Measurements from ENCODE around the gene NANOGP8.

DNA sequence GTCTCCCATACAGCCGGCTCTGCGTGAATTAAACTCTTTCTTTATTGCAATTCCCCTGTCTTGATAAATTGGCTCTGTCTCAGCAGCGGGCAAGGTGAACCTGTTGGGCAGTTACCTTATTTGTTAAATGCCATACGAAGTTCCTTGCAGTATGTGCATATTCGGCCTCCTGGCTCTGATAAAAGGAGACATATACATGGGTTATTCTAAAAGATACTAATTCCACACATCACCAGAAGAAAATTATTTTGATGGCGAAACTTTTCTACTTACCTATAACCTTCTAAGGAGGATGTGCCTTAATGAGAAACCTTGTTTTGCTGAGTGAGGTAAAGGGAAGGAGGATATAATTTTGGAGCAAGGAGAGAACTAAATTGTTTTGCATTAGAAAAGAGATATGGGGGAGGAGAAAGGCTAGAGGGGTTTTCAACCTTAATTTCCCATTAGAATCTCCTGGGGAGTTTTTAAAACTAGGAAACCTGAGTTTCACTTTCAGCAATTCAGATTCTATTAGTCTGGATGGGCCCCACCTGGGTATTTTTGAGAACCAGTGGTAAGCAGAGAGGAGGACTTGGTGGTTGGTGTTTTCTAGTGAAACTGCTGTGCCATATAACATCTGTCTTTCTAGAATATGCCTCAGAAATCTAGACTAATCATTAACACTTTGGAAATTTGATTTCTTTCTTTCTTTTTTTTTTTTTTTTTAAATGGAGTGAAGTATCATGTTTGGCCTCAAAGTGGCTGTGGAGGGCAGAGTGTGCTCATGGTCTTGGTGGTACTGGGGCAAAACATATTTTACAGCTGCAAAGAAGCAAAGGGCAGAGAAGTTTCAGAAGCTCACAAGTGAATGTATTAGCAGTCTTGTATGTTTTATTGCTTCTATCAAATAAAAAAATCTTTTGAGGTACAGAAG is 23.0 kb downstream of the NANOGP8 start:
- TF ChIP-seq, protein P1, sequence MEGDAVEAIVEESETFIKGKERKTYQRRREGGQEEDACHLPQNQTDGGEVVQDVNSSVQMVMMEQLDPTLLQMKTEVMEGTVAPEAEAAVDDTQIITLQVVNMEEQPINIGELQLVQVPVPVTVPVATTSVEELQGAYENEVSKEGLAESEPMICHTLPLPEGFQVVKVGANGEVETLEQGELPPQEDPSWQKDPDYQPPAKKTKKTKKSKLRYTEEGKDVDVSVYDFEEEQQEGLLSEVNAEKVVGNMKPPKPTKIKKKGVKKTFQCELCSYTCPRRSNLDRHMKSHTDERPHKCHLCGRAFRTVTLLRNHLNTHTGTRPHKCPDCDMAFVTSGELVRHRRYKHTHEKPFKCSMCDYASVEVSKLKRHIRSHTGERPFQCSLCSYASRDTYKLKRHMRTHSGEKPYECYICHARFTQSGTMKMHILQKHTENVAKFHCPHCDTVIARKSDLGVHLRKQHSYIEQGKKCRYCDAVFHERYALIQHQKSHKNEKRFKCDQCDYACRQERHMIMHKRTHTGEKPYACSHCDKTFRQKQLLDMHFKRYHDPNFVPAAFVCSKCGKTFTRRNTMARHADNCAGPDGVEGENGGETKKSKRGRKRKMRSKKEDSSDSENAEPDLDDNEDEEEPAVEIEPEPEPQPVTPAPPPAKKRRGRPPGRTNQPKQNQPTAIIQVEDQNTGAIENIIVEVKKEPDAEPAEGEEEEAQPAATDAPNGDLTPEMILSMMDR (IDR thresholded peaks at IDR 0.05; ENCODE audit: low read depth, low read length), result no peak
- TF ChIP-seq EZH2phosphoT487 (IDR thresholded peaks at IDR 0.05; ENCODE audit: low read depth), result no peak

Data from OCI-LY3 (cell line).